ENCODE measurements around the gene CARNS1. TPM values are rescaled to one million over a fixed set of nuclear protein-coding genes. Genes with fewer than 3 reads are reported as not detected.

Gene CARNS1
- total RNA-seq, 1 donor from 2014 or later: 0.21 TPM

DNA sequence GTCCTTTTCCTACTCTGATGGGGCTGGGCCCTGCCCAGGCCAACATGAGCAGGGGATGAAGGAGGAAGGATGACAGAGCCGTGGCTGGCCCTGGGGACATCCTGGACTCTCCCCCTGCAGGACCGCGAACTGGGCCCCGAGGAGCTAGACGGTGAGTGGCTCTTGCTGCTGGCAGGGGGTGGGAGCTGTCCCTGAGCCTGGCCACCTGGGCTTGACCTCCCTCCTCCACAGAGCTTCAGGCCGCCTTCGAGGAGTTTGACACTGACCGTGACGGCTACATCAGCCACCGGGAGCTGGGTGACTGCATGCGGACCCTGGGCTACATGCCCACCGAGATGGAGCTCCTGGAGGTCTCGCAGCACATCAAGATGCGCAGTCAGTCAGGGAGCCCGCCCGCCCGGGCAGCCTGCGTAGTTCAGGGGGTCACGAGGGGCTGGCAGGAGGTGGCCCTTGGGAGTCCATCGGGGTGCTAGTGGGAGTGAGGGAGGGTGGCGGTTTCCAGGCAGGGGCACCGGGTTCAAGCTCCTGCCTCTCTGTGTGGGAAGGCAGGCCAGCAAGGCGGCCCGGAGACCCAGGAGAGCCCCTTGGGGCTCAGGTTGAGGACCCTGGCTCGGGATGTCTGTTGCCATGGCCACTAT, 40.7 kb downstream of the CARNS1 start:
- TF ChIP-seq, protein P1, sequence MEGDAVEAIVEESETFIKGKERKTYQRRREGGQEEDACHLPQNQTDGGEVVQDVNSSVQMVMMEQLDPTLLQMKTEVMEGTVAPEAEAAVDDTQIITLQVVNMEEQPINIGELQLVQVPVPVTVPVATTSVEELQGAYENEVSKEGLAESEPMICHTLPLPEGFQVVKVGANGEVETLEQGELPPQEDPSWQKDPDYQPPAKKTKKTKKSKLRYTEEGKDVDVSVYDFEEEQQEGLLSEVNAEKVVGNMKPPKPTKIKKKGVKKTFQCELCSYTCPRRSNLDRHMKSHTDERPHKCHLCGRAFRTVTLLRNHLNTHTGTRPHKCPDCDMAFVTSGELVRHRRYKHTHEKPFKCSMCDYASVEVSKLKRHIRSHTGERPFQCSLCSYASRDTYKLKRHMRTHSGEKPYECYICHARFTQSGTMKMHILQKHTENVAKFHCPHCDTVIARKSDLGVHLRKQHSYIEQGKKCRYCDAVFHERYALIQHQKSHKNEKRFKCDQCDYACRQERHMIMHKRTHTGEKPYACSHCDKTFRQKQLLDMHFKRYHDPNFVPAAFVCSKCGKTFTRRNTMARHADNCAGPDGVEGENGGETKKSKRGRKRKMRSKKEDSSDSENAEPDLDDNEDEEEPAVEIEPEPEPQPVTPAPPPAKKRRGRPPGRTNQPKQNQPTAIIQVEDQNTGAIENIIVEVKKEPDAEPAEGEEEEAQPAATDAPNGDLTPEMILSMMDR (IDR thresholded peaks at IDR 0.05; ENCODE audit: insufficient read depth, low read length, poor library complexity, severe bottlenecking): no peak

DNA sequence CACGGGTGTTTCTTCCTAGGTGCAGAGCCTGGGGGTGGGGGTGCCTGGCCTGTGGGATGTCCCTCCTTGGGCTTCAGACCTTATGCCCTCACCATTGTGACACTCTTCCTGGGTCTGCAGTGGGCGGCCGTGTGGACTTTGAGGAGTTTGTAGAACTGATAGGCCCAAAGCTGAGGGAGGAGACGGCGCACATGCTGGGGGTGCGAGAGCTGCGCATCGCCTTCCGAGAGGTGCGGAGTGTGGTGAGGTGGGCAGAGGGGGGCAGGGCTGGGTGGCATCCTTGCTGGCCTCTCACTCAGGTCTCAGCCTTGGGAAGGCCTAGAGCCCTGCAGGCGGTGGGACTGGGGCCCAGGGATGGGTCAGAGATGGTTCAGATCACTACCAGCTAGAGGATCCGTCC, 42.0 kb downstream of the CARNS1 start:
- TF ChIP-seq, protein P1 (IDR thresholded peaks at IDR 0.05; ENCODE audit: insufficient read depth, low read length, poor library complexity, severe bottlenecking): no peak
- Histone ChIP-seq H3K36me3 (ENCODE audit: control insufficient read depth, insufficient read depth, low read length) (no peaks in the 10 kb centered on the region), H3K27me3 (ENCODE audit: control insufficient read depth, insufficient read depth, low read length) (peaks cover 4% of the 10 kb centered on the region), H3K4me3 (ENCODE audit: low read depth, low read length) (no peak overlapping the region)
- DNase-seq (ENCODE audit: low read depth): no peak

More for the DNA sequence above, 40.7 kb downstream of the CARNS1 start:
- H3K36me3 ChIP-seq (ENCODE audit: control insufficient read depth, insufficient read depth, low read length): no peaks in the 10 kb centered on the region
- DNase-seq (ENCODE audit: low read depth): no peak
- H3K4me3 ChIP-seq (ENCODE audit: low read depth, low read length): no peak overlapping the region
- peaks cover 4% of the 10 kb centered on the region for H3K27me3 ChIP-seq (ENCODE audit: control insufficient read depth, insufficient read depth, low read length)

DNA sequence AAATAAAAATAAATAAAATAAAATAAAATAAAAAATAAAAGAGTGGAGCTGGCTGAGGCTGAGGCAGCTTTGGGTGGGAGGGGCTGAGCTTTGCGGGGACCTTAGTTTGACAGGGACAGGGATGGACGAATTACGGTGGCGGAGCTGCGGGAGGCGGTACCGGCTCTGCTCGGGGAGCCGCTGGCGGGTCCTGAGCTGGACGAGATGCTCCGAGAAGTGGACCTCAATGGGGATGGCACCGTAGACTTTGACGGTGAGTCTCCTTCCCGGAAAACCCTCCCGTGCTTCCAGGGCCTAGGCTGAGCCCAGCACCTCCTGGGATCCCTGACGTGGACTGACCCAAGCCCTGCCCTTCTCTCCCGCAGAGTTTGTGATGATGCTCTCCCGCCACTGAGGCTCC, 42.8 kb downstream of the CARNS1 start:
- no peak for DNase-seq (ENCODE audit: low read depth)
- TF ChIP-seq, protein P1 (IDR thresholded peaks at IDR 0.05; ENCODE audit: insufficient read depth, low read length, poor library complexity, severe bottlenecking): no peak
- Histone ChIP-seq H3K4me3 (ENCODE audit: low read depth, low read length) (no peak overlapping the region), H3K27me3 (ENCODE audit: control insufficient read depth, insufficient read depth, low read length) (peaks cover 4% of the 10 kb centered on the region), H3K36me3 (ENCODE audit: control insufficient read depth, insufficient read depth, low read length) (no peaks in the 10 kb centered on the region)

DNA sequence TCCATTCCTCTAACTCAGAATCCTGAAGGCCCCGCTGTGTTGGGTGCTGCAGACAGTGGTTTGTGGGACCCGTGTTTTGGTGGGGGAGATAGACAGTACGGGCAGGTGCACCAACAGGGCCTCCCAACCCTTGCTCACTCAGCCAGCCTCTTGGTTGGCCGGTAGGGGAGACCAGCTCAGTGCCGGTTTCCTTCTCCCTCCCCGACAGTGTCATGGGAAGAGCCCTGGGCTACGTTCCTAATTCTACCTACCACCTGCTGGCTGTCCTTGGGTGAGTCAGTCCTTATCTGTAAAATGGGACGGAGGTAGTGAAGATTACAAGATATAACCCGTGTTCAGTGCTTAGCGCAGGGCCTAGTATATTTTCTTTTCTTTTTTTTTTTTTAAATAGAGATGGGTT, 47.7 kb downstream of the CARNS1 start:
- H3K36me3 ChIP-seq (ENCODE audit: control insufficient read depth, insufficient read depth, low read length): peaks cover 2% of the 10 kb centered on the region
- DNase-seq (ENCODE audit: low read depth): no peak
- H3K27me3 ChIP-seq (ENCODE audit: control insufficient read depth, insufficient read depth, low read length): no peaks in the 10 kb centered on the region
- H3K4me3 ChIP-seq (ENCODE audit: low read depth, low read length): no peak overlapping the region
- TF ChIP-seq, protein P1 (IDR thresholded peaks at IDR 0.05; ENCODE audit: insufficient read depth, low read length, poor library complexity, severe bottlenecking): no peak

DNA sequence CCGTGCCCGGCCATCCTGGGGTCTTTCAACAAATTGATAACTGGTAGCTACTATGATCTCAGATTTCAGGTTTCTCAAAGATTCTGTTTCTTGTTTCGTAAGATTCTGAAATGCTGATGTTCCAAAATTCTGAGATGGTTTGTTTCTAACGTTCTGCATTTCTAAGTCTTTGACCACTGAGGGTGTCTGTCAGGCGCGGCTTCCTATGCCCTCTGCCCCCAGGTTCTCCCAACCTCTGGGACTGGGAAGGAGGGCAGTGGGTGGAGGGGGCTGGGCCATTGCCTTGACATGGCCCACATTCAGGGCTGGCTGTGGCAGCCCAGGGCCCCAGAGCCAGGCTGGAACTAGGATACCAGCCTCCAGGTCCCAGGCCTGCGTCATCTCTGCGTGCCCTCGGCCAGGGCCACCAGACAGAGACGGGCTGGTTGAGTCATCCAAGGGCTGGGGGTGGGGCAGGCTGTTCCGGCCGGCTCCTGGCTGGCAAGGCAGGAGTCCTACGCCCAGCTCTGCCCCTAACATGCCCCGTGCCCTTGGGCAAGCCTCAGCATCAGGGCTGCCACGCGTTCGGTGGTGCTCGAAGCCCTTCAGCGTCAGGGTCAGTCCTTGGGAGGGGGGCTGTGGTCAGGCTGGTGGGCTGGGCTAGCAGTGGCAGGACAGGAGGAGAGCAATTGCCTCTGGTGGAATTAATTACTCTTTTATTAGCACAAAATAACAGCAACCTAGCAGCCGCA, 48.4 kb downstream of the CARNS1 start:
- Histone ChIP-seq H3K36me3 (ENCODE audit: control insufficient read depth, insufficient read depth, low read length) (peaks cover 2% of the 10 kb centered on the region), H3K27me3 (ENCODE audit: control insufficient read depth, insufficient read depth, low read length) (no peaks in the 10 kb centered on the region), H3K4me3 (ENCODE audit: low read depth, low read length) (no peak overlapping the region)
- DNase-seq (ENCODE audit: low read depth): peak; percentile 29
- TF ChIP-seq, protein P1 (IDR thresholded peaks at IDR 0.05; ENCODE audit: insufficient read depth, low read length, poor library complexity, severe bottlenecking): no peak

Measured in kidney epithelial cell (primary cell).